GM12892 (cell line): Measurements from ENCODE around the gene MED16.

Experiments used
- POLR2A ChIP-seq: IDR thresholded peaks from 2 replicates; pipeline ENCODE4 v1.6.1; 2011; ENCODE audit warnings: low read depth, low read length, control low read depth
- POLR2AphosphoS5 ChIP-seq: IDR thresholded peaks from 2 replicates; pipeline ENCODE4 v1.6.1; 2011; ENCODE audit warnings: low read depth, low read length, control low read depth

GRCh38 chr19:904545-904944, 11.6 kb upstream of the MED16 start:
- TF ChIP-seq POLR2AphosphoS5 (no peak), POLR2A (no peak)
